ENCODE data around the gene GIGYF2. TPM values are rescaled to one million over a fixed set of nuclear protein-coding genes. Genes with fewer than 3 reads are reported as not detected.

Gene GIGYF2
- total and polyA plus RNA-seq, 3 donors from 2014 or later, result 107 to 173 (median 150) TPM

DNA sequence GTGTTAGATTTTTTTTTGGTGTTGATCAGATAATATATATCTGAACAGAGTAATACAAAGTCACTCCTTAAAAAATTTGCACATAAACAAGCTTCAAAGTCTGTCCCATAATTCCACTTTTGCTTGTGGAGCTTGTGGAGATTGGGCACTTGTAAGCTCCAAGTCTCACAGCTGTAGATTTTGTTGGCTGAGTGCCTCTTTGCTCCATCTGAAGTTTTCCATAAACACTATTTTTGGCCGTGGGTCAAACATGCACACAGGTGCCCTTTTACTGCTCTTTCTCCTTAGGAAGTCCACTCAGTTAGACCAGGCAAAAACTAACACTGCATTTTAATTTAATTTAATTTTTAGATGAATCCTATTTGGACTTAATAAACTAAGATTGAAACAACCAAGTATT lies 82.8 kb downstream of the GIGYF2 start:
- Histone ChIP-seq H3K27ac (peak overlapping the region in 1 of 2 donors; percentile 47), H3K4me3 (no peak overlapping the region), H3K27me3 (no peaks in the 10 kb centered on the region), H3K9me3 (no peaks in the 10 kb centered on the region), H3K4me1 (peaks cover 5% of the 10 kb centered on the region), H3K36me3 (ENCODE audit: low read depth, missing control alignments) (no peaks in the 10 kb centered on the region)
- no peak for TF ChIP-seq POLR2A (IDR thresholded peaks at IDR 0.05)
- TF ChIP-seq, protein P1, sequence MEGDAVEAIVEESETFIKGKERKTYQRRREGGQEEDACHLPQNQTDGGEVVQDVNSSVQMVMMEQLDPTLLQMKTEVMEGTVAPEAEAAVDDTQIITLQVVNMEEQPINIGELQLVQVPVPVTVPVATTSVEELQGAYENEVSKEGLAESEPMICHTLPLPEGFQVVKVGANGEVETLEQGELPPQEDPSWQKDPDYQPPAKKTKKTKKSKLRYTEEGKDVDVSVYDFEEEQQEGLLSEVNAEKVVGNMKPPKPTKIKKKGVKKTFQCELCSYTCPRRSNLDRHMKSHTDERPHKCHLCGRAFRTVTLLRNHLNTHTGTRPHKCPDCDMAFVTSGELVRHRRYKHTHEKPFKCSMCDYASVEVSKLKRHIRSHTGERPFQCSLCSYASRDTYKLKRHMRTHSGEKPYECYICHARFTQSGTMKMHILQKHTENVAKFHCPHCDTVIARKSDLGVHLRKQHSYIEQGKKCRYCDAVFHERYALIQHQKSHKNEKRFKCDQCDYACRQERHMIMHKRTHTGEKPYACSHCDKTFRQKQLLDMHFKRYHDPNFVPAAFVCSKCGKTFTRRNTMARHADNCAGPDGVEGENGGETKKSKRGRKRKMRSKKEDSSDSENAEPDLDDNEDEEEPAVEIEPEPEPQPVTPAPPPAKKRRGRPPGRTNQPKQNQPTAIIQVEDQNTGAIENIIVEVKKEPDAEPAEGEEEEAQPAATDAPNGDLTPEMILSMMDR (IDR thresholded peaks at IDR 0.05), result no peak
- intact Hi-C loops (cut with DNase I; ENCODE audit: low total_unique reads), result no loop called here
- WGBS, 2 donors, result 53 to 70% methylated on average over 1 of the region's 1 CpG
- no peak for DNase-seq

DNA sequence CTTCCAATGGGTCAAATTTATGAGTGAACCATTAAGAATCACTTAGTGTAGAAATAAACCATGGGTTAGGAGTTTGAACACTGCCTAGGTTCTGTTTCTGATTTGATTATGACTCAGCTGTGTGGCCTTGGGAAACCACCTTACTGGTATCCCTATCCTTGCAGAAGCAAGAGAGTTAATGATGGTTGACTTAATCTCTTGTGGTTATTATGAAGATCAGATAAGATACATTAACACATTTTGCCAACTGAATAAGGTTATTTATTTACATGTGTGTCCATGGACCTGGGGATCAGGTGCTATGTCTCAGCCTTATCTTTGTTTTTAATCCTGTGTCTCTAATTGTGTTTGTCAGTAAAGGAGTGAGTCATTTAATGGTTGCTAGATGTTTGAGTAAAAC lies 84.6 kb downstream of the GIGYF2 start:
- TF ChIP-seq, protein P1 (IDR thresholded peaks at IDR 0.05), result no peak
- no peak for TF ChIP-seq POLR2A (IDR thresholded peaks at IDR 0.05)
- H3K27me3 ChIP-seq, result no peaks in the 10 kb centered on the region
- H3K4me3 ChIP-seq, result no peak overlapping the region
- H3K4me1 ChIP-seq, result peaks cover 5% of the 10 kb centered on the region
- H3K9me3 ChIP-seq, result no peaks in the 10 kb centered on the region
- H3K27ac ChIP-seq, result no peak overlapping the region
- DNase-seq, result no peak
- intact Hi-C loops (cut with DNase I; ENCODE audit: low total_unique reads), result no loop called here
- H3K36me3 ChIP-seq (ENCODE audit: low read depth, missing control alignments), result no peaks in the 10 kb centered on the region

DNA sequence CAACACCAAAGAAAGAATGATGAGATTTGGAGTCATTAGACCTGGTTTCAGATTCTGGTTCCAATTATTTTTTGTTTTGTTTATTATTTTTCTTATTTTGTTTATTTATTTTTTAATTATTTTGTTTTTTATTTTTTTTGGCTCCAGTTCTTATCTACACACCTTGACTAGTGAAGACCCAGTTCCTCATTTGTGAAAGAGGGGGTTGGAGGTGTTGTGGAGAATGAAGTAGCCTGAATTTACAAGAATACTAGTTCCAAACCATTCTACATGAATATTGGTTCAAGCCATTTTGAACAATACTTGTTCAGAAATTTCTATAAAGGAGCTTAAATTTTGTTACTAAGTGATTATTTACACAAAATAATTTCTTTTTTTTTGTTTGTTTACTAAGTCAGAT lies 86.1 kb downstream of the GIGYF2 start:
- intact Hi-C loops (cut with DNase I; ENCODE audit: low total_unique reads), result no loop called here
- Histone ChIP-seq H3K27me3 (no peaks in the 10 kb centered on the region), H3K27ac (no peak overlapping the region), H3K36me3 (ENCODE audit: low read depth, missing control alignments) (no peaks in the 10 kb centered on the region), H3K9me3 (no peaks in the 10 kb centered on the region), H3K4me3 (no peak overlapping the region), H3K4me1 (peaks cover 5% of the 10 kb centered on the region)
- no peak for DNase-seq
- no peak for TF ChIP-seq POLR2A (IDR thresholded peaks at IDR 0.05)
- TF ChIP-seq, protein P1 (IDR thresholded peaks at IDR 0.05), result no peak

DNA sequence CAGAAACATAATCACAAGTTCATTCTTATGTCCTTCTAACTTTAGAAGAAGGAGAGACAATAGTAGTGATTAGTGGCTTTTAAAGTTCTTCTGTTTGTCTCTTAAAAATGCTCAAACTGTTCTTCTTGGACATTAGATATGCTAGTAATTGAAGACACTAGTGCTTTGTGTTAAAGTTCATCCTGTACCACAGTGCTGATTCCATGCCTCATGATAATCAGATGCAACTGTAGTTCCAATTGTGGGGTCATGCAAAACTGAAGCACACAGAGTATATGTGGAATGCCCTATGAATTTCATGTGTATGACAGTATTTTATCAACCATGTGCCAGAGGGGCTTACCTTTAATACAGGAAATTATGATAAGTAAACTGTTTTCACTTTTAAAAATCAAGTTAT lies 90.7 kb downstream of the GIGYF2 start:
- Histone ChIP-seq H3K9me3 (no peaks in the 10 kb centered on the region), H3K27me3 (no peaks in the 10 kb centered on the region), H3K4me1 (no peaks in the 10 kb centered on the region), H3K4me3 (no peak overlapping the region), H3K27ac (peak overlapping the region in 1 of 2 donors; percentile 67), H3K36me3 (ENCODE audit: low read depth, missing control alignments) (no peaks in the 10 kb centered on the region)
- no peak for TF ChIP-seq POLR2A (IDR thresholded peaks at IDR 0.05)
- DNase-seq, result no peak
- intact Hi-C loops (cut with DNase I; ENCODE audit: low total_unique reads), result no loop called here

DNA sequence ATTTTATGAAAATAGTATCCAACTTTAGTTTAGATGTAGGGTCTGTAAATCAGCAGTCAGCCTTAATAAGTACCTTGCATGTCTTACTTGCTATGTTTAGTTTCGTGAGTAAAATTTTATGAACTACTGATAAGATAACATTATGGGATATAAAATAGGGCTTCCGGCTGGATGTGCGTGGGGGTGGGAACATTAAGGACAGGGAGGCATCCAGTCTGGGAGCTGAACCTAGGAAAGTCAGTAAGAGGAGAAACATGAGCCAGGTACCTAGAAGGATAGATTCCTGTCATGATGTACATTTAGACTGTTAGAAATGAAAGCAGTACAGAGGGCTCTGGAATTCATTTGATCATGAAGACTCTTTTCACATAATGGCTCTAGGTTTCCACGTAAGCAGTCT lies 92.0 kb downstream of the GIGYF2 start:
- no peaks in the 10 kb centered on the region for H3K27me3 ChIP-seq
- no peaks in the 10 kb centered on the region for H3K4me1 ChIP-seq
- no peak overlapping the region for H3K4me3 ChIP-seq
- 60 to 73% methylated on average over 4 of the region's 4 CpGs for WGBS, 2 donors
- TF ChIP-seq, protein P1 (IDR thresholded peaks at IDR 0.05), result no peak
- no peak for TF ChIP-seq POLR2A (IDR thresholded peaks at IDR 0.05)
- peak overlapping the region in 1 of 2 donors; percentile 67 for H3K27ac ChIP-seq
- no peaks in the 10 kb centered on the region for H3K9me3 ChIP-seq
- DNase-seq, result no peak
- intact Hi-C loops (cut with DNase I; ENCODE audit: low total_unique reads), result no loop called here
- H3K36me3 ChIP-seq (ENCODE audit: low read depth, missing control alignments), result no peaks in the 10 kb centered on the region
